ENCODE measurements around the gene RPEL1.

Gene RPEL1

DNA sequence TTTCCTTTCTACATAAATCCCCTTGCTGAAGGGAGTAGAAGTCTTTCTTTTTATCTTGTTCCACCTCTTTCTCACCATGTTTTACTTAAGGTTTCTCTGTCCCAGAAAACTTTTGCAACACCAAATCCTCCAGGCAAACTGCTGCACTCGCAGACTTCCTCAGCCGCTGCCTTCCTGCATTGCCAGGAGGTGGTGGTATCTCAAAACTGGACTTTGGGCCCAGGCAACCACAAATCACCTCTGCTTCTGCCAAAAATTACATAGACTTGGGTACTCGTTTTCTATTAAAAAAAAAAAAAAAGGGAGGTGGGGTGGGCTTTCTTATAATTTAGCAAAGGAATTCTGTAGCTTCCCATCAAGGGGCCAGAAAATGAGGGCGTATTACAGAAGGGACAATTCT is 45.9 kb downstream of the RPEL1 start:
- no peaks in the 10 kb centered on the region for H3K36me3 ChIP-seq (ENCODE audit: control insufficient read depth, insufficient read depth, low read length)
- no peaks in the 10 kb centered on the region for H3K27me3 ChIP-seq (replicated peaks; ENCODE audit: control insufficient read depth, insufficient read depth, low read length)
- TF ChIP-seq, protein P1, sequence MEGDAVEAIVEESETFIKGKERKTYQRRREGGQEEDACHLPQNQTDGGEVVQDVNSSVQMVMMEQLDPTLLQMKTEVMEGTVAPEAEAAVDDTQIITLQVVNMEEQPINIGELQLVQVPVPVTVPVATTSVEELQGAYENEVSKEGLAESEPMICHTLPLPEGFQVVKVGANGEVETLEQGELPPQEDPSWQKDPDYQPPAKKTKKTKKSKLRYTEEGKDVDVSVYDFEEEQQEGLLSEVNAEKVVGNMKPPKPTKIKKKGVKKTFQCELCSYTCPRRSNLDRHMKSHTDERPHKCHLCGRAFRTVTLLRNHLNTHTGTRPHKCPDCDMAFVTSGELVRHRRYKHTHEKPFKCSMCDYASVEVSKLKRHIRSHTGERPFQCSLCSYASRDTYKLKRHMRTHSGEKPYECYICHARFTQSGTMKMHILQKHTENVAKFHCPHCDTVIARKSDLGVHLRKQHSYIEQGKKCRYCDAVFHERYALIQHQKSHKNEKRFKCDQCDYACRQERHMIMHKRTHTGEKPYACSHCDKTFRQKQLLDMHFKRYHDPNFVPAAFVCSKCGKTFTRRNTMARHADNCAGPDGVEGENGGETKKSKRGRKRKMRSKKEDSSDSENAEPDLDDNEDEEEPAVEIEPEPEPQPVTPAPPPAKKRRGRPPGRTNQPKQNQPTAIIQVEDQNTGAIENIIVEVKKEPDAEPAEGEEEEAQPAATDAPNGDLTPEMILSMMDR (IDR thresholded peaks at IDR 0.05; ENCODE audit: insufficient read depth, low read length, poor library complexity, severe bottlenecking), result no peak
- DNase-seq (ENCODE audit: extremely low read depth, insufficient read length), result no peak
- no peak overlapping the region for H3K4me3 ChIP-seq (replicated peaks; ENCODE audit: low read depth, low read length)

- TF ChIP-seq, protein P1 (IDR thresholded peaks at IDR 0.05; ENCODE audit: insufficient read depth, low read length, poor library complexity, severe bottlenecking), result no peak
- H3K4me3 ChIP-seq (replicated peaks; ENCODE audit: low read depth, low read length), result no peak overlapping the region
- no peaks in the 10 kb centered on the region for H3K36me3 ChIP-seq (ENCODE audit: control insufficient read depth, insufficient read depth, low read length)
- H3K27me3 ChIP-seq (replicated peaks; ENCODE audit: control insufficient read depth, insufficient read depth, low read length), result no peaks in the 10 kb centered on the region
- no peak for DNase-seq (ENCODE audit: extremely low read depth, insufficient read length)
These were observed 49.8 kb downstream of the RPEL1 start for GRCh38 chr10:103295374-103296015.
